Stimulated activated CD4-positive, alpha-beta T cell treated with anti-CD3 and anti-CD28 coated beads, Interleukin-4, amount 100 ng/mL, for 48 hours (primary cell): ENCODE data around the gene TUBGCP6.

Source experiments
- DNase-seq, 2 donors: peaks; one replicate each; pipeline ENCODE4 v3.0.0-alpha.2; 2020; ENCODE audit warnings: low read depth in 2 of 2

The TUBGCP6 gene

DNA sequence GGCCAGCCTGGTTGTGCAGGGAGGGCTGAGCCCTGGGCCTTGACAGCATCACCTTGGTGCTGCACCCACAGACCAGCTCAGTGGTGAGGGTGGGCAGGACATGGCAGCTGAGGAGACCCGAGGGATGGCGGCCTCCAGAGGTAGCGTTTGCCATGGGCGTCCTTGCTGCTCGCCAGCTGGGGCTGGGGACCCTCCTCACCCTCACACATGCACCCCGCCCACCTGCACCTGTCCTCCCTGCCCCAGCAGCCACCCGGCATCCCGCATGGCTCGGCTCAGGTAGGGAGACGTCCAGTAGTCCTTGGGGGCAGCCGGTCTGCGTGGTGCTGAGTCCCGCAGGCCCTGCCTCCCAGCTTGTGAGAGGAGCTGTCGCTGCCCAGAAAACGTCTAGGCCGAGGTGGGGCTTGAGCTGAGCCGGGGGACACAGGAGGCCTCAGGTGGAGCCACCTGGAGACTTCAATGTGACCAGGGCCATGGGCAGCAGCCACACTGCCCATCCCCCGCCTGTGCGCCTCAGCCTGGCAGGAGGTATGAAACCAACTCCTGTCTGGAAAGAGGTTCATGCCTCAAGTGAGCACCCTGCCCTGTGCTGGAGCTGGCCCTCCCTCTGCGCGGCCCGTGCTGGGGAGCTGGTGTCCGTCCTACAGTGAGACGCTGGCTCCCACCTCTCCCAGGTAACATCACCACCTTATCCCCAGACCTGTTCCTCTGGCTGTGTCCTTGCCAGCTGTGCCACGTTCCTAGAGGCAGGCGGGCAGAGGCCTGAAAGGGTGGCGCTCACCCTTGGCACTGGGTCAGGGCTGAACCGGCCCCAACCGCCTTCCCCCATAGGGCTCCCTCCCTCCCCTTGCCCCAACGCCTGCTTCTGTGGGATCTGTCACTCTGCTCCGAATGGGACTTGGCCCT, 62.4 kb downstream of the TUBGCP6 start:
- no peak for DNase-seq

DNA sequence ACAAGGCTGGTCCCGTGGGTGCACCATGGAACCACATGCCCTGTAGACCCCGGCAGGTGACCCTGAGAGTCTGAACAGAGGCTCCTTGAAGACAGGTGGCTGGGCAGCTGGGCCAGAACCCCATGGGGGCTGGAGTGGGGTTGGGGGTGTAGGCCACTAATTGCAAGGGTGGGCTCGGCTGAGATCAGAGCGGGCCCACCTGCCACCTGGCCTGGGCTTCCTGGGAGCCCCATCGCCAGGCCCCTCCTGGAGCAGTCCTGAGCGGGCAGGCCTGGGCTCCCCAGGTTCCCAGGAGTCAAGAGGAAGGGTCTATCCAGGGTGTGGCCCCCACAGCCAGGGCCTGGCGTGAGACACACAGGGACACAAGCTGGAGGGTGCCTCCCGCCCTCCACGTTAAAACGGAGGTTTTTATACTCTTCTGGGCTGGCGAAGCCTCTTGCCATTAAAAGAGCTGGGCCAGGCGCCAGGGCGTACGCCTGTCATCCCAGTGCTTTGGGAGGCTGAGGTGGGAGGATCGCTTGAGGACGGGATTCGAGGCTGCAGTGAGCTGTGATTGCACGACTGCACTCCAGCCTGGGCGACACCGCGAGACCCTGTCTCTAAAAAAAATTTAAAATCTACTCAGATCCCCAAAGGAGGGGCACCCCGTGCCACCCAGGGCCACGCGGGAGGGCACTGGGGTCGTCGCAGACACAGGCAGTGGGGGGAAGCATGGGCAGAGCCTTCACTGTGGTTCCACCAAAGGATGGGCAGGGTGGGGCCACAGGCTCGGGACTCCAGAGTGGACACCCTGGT, 63.9 kb downstream of the TUBGCP6 start:
- no peak for DNase-seq

DNA sequence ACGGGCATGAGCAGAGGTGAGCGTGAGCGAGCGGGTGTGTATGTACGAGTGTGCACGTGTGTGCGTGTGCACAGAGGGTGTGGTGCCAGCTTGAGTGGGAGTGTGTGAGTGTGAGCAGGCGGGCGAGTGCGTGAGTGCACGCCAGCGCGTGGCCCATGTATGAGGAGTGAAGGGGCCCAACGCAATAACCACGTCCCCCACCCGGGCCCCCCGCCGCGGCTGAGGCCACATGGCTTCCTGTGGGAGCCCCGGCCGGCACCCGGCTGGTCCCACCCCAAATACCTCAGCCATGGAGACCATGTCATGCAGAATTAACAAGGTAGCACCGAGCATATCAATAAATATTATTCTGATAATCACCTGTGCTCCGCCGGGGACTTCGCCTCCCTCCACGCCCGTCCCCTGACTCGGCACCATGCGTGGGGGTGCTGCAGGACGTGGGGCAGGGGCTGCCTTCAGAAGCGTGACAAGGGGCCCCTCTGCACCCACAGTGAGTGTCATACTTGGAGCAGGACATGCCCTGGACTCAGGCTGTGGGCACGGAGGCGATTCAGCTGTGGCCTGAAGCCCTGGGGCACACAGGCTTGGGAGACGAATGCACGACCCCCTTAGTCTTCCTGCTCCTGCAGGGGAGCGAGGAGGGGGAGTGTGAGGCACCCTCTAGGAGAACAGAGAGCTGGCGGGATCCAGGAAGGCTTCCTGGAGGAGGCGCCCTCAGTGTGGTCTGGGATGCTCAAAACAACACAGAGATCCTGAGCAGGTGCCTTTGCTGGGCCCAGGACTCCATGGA, 64.7 kb downstream of the TUBGCP6 start:
- DNase-seq = no peak

DNA sequence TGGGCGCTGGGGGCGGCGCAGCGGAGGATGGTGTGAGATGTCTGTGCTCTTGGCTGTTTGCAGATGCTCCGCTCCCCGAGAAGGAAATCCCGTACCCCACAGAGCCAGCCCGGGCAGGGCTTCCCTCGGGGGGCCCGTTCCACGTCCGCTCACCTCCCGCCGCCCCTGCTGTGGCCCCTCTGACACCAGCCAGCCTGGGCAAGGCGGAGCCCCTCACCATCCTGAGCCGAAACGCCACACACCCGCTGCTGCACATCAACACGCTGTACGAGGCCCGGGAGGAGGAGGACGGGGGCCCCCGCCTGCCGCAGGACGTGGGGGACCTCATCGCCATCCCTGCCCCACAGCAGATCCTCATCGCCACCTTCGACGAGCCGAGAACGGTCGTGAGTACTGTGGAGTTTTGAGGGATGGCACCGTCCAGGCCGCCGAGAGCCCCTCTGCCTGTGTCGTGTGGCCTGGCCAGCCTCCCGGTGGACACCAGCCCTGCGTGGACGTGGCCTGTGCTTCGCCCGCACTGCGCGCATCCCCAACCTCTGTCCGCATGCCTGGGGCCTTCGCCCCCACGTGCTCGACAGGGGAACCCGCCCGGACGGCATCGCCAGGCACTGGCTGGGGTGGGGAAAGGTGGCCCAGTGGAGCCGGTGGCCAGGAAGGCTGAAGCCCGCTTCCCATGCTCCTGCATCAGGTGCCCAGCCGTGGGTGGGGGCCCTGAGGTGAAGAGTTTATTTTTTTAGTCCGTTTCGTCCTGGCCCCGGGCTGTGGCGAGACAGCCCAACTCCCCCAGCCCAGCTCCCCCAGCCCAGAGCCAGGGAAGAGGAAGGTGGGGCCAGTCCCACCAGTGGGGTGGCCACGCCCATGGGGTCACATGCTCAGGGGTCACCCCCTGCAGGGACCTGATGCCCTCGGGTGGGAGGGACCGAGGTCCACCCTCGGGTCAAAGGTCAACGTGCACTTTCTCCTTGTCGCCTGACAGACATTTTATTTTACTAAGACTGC, 65.7 kb downstream of the TUBGCP6 start:
- no peak for DNase-seq

DNA sequence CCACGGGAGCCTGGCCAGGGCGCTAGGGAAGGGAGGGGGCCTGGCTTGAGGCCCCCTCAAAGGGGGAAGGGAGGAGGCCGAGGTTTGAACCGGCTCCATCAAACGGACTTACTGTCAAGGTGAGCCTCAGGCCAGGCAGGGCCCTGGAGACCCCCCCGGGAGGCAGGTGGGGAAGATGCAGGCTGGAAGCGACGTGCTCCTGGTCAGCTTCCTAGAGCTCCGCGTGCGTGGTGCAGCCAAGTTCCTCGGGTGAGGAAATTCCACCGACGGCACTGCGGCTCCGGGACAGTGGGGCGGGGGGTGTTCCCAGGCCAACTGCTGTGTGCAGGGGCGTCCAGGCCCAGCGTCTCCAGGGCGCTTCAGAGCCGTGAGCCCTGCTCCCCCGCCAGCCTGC, 66.4 kb downstream of the TUBGCP6 start:
- no peak for DNase-seq

DNA sequence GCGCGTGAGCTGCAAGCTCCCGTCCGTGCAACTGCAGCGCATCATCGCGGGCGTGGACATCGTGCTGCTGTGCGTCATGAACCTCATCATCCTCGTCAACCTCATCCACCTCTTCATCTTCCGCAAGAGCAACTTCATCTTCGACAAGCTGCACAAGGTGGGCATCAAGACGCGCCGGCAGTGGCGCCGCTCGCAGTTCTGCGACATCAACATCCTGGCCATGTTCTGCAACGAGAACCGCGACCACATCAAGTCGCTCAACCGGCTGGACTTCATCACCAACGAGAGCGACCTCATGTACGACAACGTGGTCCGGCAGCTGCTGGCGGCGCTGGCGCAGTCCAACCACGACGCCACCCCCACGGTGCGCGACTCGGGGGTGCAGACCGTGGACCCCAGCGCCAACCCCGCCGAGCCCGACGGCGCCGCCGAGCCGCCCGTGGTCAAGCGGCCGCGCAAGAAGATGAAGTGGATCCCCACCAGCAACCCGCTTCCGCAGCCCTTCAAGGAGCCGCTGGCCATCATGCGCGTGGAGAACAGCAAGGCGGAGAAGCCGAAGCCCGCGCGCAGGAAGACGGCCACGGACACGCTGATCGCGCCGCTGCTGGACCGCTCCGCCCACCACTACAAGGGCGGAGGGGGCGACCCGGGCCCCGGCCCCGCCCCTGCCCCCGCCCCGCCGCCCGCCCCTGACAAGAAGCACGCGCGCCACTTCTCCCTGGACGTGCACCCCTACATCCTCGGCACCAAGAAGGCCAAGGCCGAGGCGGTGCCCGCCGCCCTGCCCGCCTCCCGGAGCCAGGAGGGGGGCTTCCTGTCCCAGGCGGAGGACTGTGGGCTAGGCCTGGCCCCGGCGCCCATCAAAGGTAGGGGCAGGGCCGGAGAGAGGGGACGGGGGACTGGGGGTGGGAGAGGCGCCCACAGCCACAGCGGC, 67.0 kb downstream of the TUBGCP6 start:
- no peak for DNase-seq

DNA sequence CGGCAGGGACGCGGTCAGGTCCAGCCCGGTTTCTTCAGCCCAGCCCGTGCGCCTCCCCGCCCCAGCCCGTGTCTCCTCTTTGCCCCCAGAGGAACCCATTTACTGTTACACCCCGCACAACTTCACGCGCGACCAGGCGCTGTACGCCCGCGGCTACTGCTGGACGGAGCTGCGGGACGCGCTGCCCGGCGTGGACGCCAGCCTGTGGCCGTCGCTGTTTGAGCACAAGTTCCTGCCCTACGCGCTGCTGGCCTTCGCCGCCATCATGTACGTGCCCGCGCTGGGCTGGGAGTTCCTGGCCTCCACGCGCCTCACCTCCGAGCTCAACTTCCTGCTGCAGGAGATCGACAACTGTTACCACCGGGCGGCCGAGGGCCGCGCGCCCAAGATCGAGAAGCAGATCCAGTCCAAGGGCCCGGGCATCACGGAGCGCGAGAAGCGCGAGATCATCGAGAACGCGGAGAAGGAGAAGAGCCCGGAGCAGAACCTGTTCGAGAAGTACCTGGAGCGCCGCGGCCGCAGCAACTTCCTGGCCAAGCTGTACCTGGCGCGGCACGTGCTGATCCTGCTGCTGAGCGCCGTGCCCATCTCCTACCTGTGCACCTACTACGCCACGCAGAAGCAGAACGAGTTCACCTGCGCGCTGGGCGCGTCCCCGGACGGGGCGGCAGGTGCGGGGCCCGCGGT, 67.8 kb downstream of the TUBGCP6 start:
- no peak for DNase-seq

DNA sequence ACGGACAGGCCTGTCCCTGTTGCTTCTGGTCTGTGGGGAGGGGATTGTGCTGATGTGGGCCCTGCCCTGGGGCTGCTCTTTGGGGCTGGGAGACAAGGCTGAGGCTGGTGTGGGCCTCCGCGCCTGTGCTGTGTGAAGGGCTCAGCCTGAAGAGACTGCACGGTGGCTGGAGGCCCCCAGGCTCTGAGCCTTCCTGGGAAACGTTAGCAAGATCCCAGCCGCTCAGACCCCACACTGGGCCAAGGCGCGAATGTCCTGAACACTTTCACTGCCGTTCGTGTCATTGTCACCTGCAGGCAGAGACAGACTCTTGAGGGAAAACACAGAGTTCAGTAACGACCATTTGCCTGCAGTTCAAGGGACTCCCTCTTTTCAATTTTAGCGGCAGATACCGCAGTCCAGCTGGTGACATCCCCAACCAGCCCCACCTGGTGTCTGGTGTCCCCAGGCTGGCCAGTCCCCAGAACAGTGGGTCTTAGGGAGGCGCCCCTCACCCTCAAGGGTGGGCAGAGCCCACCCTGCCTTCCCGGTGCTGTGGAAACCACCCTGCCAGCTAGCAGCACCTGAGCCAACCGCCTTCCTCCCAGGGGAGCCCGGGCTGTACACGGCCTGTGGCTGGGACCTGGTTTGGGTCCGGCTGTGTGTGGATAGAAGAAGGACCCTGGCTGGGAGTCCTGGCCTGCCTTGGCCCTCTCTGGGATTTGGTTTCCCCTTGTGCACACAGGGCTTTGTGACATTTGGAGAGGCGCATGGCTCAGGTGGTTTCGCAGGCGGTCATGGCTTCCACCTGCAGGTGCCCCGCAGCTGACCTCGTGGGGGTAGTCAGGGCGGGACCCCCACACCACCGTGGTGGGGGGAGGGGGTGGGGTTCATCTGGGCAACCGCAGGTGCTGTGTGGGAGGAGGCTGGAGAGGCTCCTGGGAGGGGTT, 68.6 kb downstream of the TUBGCP6 start:
- DNase-seq = no peak

DNA sequence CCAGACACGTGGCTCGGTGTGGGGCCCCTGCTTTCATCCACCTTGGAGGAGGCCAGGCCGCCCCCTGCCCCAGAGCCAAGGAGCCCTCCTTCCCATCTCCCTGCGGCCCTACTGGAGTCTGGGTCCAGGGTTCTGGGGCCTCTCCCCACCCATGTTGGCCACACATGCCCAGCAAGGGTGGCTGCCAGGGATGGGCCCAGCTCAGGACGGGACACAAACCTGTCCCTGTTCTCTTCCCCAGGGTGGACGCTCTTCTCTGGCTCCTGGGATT, 69.7 kb downstream of the TUBGCP6 start:
- no peak for DNase-seq

DNA sequence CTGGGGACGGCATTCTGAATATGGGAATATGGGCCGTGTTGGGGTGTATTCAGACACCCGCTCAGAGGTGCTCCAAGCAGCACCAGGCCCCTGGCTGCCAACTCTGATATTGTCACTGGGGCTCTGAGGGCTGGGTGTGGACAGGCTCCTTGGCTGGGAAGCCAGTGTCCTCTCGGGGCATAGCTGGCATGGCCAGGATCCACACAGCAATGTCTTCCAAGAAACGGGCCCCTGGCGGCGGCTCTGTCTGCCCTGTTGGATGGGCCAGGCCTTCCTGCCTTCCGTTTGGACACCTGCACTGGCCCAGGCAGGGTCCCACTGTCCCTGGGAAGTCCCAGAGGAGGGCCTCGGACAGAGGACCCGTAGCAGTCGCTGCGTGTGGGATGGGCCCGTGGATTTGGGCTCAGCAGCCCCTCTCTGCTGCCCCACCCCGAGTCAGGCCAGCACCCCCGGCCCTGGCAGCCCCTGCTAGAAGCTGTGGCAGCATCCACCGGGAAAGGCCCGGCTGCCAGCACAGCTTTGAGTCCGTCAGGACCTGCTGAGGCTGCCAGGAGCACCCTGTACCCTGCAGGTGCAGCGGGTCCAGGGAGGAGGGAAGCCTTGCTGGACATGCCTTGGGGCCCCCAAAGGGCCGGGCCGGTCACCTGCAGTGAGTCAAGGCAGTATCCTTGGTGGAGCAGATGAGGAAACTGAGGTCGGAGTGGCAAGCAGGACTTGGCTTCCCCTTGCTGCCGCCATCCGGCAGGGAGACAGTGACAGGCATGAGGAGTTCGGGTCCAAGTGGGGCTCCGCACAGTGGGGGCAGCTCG, 70.2 kb downstream of the TUBGCP6 start:
- DNase-seq = no peak

DNA sequence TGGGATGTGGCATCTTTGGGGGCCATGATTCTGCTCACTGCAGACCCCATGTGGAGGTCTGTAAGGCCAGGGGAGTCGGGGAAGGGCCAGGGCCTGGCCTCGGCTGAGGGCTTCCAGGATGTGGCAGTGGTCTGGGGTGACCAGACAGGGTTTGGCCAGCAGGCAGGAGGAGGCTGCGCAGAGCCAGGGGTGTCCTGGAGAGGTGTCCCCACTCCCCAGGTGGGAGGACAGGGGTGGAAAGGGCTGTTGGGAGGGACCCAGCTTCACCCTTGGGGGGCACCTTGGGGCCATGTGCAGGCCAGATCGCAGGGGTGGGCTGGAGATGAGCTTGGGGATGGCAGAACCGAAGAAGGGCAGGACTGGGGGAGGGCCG, 70.9 kb downstream of the TUBGCP6 start:
- no peak for DNase-seq

DNA sequence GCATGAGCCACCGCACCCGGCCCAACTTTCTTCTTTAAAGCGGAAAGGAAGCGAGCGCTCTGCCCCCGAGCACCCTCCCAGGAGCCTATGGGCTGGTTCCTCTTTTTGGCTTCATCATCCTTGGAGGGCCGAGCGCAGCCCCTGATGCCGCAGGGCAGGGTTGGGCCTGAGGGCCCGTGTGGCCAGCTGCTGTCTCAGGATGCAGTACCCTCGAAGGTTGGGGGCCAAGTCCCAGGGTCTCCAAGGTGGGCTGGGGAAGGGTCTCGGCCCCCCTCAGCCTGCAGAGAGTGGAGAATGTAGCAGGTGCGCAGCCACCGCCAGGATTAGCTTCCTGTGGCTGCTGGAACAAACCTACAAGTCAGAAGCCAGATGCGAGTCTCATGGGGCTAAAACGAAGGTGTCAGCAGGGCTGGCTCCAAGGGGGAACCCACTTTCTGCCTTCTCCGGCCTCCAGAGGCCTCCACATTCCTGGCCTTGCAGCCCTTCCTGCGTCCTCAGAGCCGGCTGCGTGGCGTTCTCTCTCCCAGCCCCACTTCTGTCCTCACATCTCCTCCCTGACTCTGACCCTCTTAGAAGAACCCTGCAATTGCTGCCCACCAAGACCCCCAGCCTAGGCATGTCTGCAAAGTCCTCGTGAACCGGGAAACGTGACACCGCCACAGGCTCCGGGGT, 71.4 kb downstream of the TUBGCP6 start:
- DNase-seq = no peak

DNA sequence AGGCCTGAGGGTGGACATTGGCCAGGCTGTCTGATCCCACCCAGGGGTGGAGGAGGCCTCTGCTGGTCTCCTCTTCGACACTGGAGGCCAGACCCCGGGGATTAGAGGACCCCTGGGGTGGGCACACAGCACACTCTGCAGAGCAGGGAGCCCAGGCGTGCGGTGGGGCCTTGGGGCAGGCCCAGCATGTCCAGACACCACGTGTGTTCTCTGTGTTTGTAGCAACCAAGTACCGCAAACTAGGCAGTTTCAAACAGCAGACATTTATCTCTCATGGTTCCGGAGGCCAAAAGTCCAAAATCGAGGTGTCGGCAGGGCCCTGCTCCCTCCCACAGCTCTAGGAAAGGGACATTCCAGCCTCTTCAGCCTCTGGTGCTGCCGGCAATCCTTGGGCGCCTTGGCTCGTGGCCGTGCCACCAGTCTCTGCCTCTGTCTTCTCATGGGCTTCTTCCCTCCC, 72.8 kb downstream of the TUBGCP6 start:
- no peak for DNase-seq

DNA sequence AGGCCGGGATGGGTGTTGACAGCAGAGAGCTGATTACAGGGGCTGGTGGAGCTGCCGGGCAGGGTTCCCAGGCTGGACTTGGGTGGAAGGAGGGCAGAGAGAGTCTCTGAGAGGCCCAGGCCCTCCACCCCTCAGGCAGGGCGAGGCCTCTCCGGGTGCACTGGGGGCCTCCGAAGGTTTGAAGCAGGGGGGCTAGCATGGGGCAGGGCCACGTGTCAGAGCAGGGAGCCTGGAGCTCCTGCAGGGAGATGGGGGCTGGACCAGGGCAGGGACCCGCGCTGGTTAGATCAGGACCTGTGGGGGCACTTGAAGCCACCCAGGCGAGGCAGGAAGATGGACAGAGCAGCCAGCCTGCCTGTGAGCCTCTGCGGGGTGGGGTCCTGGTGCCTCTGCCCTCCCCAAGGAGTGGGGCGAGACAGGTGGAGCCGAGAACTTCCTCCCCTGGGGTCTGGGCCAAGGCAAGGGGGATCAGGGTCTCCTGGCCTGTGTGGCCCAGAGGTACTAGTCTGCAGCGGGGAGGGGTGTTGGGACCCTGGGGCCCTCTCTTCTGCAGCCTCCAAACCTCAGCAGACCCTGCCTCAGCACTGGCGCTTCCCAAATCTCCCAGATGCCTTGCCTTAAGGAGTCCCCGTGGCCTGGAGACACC, 73.4 kb downstream of the TUBGCP6 start:
- DNase-seq = no peak

DNA sequence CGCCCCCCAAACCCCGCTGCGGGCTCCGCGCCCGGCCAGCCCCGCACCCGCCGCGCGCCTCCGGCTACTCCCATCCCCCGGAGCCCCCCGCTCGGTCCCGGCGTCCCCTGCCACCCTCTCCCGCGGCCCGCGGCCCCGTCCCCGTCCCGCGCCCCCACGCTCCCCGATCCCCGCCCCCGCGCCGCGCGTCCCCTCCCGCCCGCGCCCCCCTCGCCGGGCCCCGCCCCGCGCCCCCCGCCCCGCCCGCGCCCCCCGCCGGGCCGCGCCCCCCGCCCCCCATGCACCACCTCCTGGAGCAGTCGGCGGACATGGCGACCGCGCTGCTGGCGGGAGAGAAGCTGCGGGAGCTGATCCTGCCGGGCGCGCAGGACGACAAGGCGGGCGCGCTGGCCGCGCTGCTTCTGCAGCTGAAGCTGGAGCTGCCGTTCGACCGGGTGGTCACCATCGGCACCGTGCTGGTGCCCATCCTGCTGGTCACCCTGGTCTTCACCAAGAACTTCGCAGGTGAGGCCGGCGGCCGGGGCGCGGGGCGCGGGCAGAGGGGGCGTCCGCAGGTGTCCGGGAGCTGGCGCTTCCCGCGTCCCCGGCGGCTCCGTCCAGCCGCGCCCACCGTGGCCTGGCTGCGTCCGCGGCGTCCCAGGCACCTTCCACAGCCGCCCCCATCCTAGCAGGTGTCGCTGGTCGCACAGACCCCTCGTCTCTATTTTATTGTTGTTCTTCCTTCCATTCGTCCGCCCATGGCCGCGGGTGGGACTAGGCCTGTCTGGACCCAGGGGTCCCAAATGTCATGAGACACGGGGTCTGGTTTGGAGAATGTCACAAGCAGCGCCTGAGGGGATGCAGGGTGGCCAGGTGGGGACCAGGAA, 74.1 kb downstream of the TUBGCP6 start, which contains the start of gene PANX2:
PANX2 (plus strand) TSS at position 279 of the 866 bp plus-strand sequence; CDS start at position 279, 0 bp downstream.
- no peak for DNase-seq
